GM06990 (cell line): ENCODE data around the gene CBLC.

Source experiments
- DNase-seq: peaks from one replicate; pipeline ENCODE4 v3.0.0-alpha.2; 2011; ENCODE audit not compliant: insufficient read length; ENCODE audit errors: extremely low read depth
- H3K27me3 ChIP-seq: replicated peaks from 2 replicates; pipeline ENCODE4 v1.6.0; 2011; ENCODE audit warnings: low read length; ENCODE audit not compliant: control insufficient read depth, insufficient read depth
- H3K36me3 ChIP-seq: 2 replicates; pipeline ENCODE4 v1.5.1; 2011; ENCODE audit warnings: low read length; ENCODE audit not compliant: control insufficient read depth, insufficient read depth
- H3K4me3 ChIP-seq: replicated peaks from 2 replicates; pipeline ENCODE4 v1.5.1; 2011; ENCODE audit warnings: low read depth, mild to moderate bottlenecking, control low read depth, low read length
- CTCF ChIP-seq: IDR thresholded peaks from 2 replicates; pipeline ENCODE4 v1.5.1; 2011; ENCODE audit warnings: low read length, control low read depth, mild to moderate bottlenecking, inconsistent platforms; ENCODE audit not compliant: insufficient read depth, poor library complexity, severe bottlenecking

CBLC gene

GRCh38 chr19:44732235-44733014 is 45.3 kb upstream of the CBLC start:
- DNase-seq, result no peak
- no peak for TF ChIP-seq CTCF
- H3K27me3 ChIP-seq, result no peaks in the 10 kb centered on the region
- H3K4me3 ChIP-seq, result no peak overlapping the region
- no peaks in the 10 kb centered on the region for H3K36me3 ChIP-seq

- no peak for TF ChIP-seq CTCF
- Histone ChIP-seq H3K36me3 (no peaks in the 10 kb centered on the region), H3K27me3 (no peaks in the 10 kb centered on the region), H3K4me3 (no peak overlapping the region)
- no peak for DNase-seq
Measured at GRCh38 chr19:44734357-44734756, 43.3 kb upstream of the CBLC start.

- H3K4me3 ChIP-seq, result no peak overlapping the region
- no peaks in the 10 kb centered on the region for H3K27me3 ChIP-seq
- TF ChIP-seq CTCF, result no peak
- no peak for DNase-seq
- no peaks in the 10 kb centered on the region for H3K36me3 ChIP-seq
Measured at GRCh38 chr19:44735011-44735410, 42.7 kb upstream of the CBLC start.

- DNase-seq, result peak; percentile 56
- Histone ChIP-seq H3K27me3 (no peaks in the 10 kb centered on the region), H3K4me3 (no peak overlapping the region), H3K36me3 (no peaks in the 10 kb centered on the region)
- TF ChIP-seq CTCF, result no peak
Measured at GRCh38 chr19:44737238-44738071, 40.2 kb upstream of the CBLC start.

GRCh38 chr19:44738136-44738535 is 39.6 kb upstream of the CBLC start:
- TF ChIP-seq CTCF, result no peak
- H3K4me3 ChIP-seq, result no peak overlapping the region
- DNase-seq, result no peak

More at GRCh38 chr19:44738136-44738535, 39.6 kb upstream of the CBLC start:
- no peaks in the 10 kb centered on the region for H3K27me3 ChIP-seq
- no peaks in the 10 kb centered on the region for H3K36me3 ChIP-seq
